ENCODE measurements around the gene TRAPPC2L. TPM values are rescaled to one million over a fixed set of nuclear protein-coding genes. Genes with fewer than 3 reads are reported as not detected.

Gene TRAPPC2L
- total RNA-seq, 2 experiments from 2014 or later: 27.6 to 44.9 TPM

DNA sequence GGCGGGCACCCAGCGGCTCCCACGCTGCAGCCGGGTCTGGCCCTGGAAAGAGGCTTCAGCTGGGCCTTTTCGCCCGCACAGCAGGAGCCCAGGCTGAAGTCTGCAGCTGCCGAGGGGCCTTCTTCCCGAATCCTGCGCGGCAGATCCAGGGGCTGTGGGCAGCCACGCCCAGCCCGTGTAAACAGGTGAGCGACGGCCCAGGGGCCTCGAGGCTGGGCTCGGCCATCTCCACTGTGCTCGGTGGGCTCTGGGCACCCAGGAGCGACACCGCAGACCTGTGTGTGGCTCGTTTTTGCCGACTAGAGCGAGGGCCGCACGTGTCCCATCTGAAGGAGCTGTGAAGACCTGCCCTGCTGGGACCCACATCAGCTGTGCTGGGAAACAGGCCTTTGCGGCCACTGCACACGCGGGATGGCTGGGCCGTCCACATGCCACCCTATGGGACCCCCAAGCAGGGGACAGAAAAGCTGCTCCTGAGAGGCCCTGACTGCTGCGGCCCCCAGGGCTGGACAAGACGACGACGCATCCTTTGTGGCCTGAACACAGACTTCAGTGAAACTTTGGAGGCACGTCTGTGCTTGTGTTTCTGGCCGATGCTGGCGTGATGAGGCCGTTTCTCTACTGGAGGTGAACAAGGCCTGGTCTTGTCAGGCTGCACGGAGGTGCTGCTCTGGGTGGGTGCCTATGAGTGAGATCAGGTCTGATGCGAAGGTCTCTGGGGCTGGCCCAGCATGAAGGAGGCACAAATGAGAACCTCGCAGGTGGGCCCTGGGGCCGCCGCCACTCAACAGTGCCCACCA is 40.0 kb upstream of the TRAPPC2L start:
- POLR2A ChIA-PET: no interaction called here
- Histone ChIP-seq H3K36me3 (ENCODE audit: insufficient read depth, low read length) (no peaks in the 10 kb centered on the region), H3K4me2 (ENCODE audit: low read length) (no peak overlapping the region), H3K27ac (ENCODE audit: low read depth, low read length, poor library complexity, severe bottlenecking) (no peak overlapping the region), H2AFZ (ENCODE audit: low read length) (no peak overlapping the region), H4K20me1 (ENCODE audit: insufficient read depth, low read length) (no peaks in the 10 kb centered on the region), H3K4me1 (ENCODE audit: insufficient read depth, low read length, poor library complexity, severe bottlenecking) (peaks cover 6% of the 10 kb centered on the region), H3K9me2 (ENCODE audit: insufficient read depth, low read length) (no peaks in the 10 kb centered on the region), H3K9me3 (ENCODE audit: low read length) (no peaks in the 10 kb centered on the region), H3K79me2 (ENCODE audit: insufficient read depth, low read depth, low read length) (no peaks in the 10 kb centered on the region), H3K4me3 (ENCODE audit: low read depth, low read length, poor library complexity, severe bottlenecking) (no peak overlapping the region)
- no peak for TF ChIP-seq EZH2phosphoT487 (IDR thresholded peaks at IDR 0.05; ENCODE audit: borderline replicate concordance, low read depth, low read length)
- TF ChIP-seq, protein P1, sequence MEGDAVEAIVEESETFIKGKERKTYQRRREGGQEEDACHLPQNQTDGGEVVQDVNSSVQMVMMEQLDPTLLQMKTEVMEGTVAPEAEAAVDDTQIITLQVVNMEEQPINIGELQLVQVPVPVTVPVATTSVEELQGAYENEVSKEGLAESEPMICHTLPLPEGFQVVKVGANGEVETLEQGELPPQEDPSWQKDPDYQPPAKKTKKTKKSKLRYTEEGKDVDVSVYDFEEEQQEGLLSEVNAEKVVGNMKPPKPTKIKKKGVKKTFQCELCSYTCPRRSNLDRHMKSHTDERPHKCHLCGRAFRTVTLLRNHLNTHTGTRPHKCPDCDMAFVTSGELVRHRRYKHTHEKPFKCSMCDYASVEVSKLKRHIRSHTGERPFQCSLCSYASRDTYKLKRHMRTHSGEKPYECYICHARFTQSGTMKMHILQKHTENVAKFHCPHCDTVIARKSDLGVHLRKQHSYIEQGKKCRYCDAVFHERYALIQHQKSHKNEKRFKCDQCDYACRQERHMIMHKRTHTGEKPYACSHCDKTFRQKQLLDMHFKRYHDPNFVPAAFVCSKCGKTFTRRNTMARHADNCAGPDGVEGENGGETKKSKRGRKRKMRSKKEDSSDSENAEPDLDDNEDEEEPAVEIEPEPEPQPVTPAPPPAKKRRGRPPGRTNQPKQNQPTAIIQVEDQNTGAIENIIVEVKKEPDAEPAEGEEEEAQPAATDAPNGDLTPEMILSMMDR (conservative IDR thresholded peaks at IDR 0.05; ENCODE audit: low read length): no peak
- CTCF ChIA-PET (ENCODE audit: unreplicated experiment): no interaction called here
- no TSS peak for BruUV-seq (replicated peaks)
- intact Hi-C loops (cut with micrococcal nuclease; ENCODE audit: unreplicated experiment): loop anchor here (1.0 to 10.0 kb wide), 4 partner anchors 40 to 399 kb away; partner anchors contain the start of genes ACSF3 and TRAPPC2L
- DNase-seq (ENCODE audit: low spot score): no peak

DNA sequence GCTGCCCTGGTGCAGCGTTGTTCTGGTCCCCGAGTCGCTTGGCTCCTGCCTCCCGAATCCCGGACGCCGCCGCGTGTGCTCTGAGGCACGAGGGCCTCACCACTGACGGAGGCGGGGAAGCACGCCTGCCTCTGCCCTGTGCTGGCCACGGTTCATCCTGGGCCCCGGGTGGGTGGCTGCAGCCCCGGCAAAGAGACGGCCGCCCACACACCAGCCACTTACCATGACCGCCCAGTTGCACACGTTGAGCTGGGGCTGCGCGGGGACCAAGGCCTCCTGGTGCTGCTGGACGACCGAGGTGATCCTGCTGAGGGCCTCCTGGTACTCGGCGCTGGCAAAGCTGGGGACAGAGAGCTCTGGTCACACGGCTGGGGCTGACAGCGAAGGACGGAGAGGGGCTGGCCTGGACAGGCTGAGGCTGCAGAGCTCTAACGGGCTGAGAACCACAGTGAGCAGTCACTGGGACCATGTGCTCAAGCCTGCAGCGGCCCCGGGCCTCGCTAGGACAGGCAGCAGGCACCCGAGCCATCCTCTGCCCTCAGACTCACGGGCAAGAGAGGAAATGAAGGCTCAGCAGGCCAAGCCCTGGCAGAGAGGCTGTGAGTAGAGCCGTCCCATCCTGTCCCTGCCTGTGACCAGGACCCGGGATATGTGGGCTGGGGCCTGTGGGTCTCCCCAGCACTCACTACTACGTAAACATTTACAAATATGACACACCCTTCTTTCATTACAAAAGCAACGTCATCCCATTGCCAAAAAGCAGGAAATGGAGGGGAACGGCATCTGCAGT is 38.9 kb upstream of the TRAPPC2L start:
- Histone ChIP-seq H3K79me2 (ENCODE audit: insufficient read depth, low read depth, low read length) (no peaks in the 10 kb centered on the region), H4K20me1 (ENCODE audit: insufficient read depth, low read length) (no peaks in the 10 kb centered on the region), H3K4me3 (ENCODE audit: low read depth, low read length, poor library complexity, severe bottlenecking) (no peak overlapping the region), H3K9me2 (ENCODE audit: insufficient read depth, low read length) (no peaks in the 10 kb centered on the region), H2AFZ (ENCODE audit: low read length) (no peak overlapping the region), H3K36me3 (ENCODE audit: insufficient read depth, low read length) (no peaks in the 10 kb centered on the region), H3K27ac (ENCODE audit: low read depth, low read length, poor library complexity, severe bottlenecking) (no peak overlapping the region), H3K4me1 (ENCODE audit: insufficient read depth, low read length, poor library complexity, severe bottlenecking) (no peaks in the 10 kb centered on the region), H3K4me2 (ENCODE audit: low read length) (no peak overlapping the region), H3K9me3 (ENCODE audit: low read length) (no peaks in the 10 kb centered on the region)
- TF ChIP-seq, protein P1 (conservative IDR thresholded peaks at IDR 0.05; ENCODE audit: low read length): no peak
- no peak for TF ChIP-seq EZH2phosphoT487 (IDR thresholded peaks at IDR 0.05; ENCODE audit: borderline replicate concordance, low read depth, low read length)
- ChIA-PET CTCF (ENCODE audit: unreplicated experiment) (no interaction called here), POLR2A (no interaction called here)
- intact Hi-C loops (cut with micrococcal nuclease; ENCODE audit: unreplicated experiment): loop anchor here (10.0 kb wide), 1 partner anchor 277 kb away; the partner anchor contains the start of gene ACSF3
- no peak for DNase-seq (ENCODE audit: low spot score)
- BruUV-seq (replicated peaks): no TSS peak

DNA sequence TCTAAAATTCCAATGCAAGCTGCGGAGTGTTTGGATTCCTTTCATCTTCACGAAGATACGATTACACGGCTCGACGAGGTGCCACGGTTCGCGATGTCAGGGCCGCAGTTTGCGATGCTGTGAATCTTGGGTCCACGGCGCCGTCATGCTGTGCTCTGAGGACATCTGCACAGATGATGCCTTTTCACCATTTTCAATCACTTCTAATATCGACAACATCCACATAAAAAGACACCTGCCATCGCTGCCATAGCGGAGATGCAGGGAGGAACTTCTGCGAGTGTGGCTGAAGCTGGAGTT is 38.4 kb upstream of the TRAPPC2L start:
- H3K27ac ChIP-seq (ENCODE audit: low read depth, low read length, poor library complexity, severe bottlenecking): no peak overlapping the region
- DNase-seq (ENCODE audit: low spot score): no peak
- no peak overlapping the region for H3K4me3 ChIP-seq (ENCODE audit: low read depth, low read length, poor library complexity, severe bottlenecking)
- no peaks in the 10 kb centered on the region for H4K20me1 ChIP-seq (ENCODE audit: insufficient read depth, low read length)
- no peaks in the 10 kb centered on the region for H3K36me3 ChIP-seq (ENCODE audit: insufficient read depth, low read length)
- no peaks in the 10 kb centered on the region for H3K9me3 ChIP-seq (ENCODE audit: low read length)
- H3K79me2 ChIP-seq (ENCODE audit: insufficient read depth, low read depth, low read length): no peaks in the 10 kb centered on the region
- BruUV-seq (replicated peaks): no TSS peak
- H3K9me2 ChIP-seq (ENCODE audit: insufficient read depth, low read length): no peaks in the 10 kb centered on the region
- ChIA-PET CTCF (ENCODE audit: unreplicated experiment) (no interaction called here), POLR2A (no interaction called here)
- H2AFZ ChIP-seq (ENCODE audit: low read length): no peak overlapping the region
- no peaks in the 10 kb centered on the region for H3K4me1 ChIP-seq (ENCODE audit: insufficient read depth, low read length, poor library complexity, severe bottlenecking)
- no peak for TF ChIP-seq EZH2phosphoT487 (IDR thresholded peaks at IDR 0.05; ENCODE audit: borderline replicate concordance, low read depth, low read length)
- TF ChIP-seq, protein P1 (conservative IDR thresholded peaks at IDR 0.05; ENCODE audit: low read length): no peak
- intact Hi-C loops (cut with micrococcal nuclease; ENCODE audit: unreplicated experiment): loop anchor here (10.0 kb wide), 1 partner anchor 276 kb away; the partner anchor contains the start of gene ACSF3
- H3K4me2 ChIP-seq (ENCODE audit: low read length): no peak overlapping the region
